Naive thymus-derived CD4-positive, alpha-beta T cell (primary cell): ENCODE data around the gene PAK6. TPM values are rescaled to one million over a fixed set of nuclear protein-coding genes. Genes with fewer than 3 reads are reported as not detected.

ENCODE experiments used
- ATAC-seq: fragments of 150-1000 bp; cut with Tn5 transposase; 2 replicates; pipeline ENCODE4 v1.10.0; 2021; ENCODE audit warnings: mild to moderate bottlenecking, moderate library complexity
- CTCF ChIA-PET: fragments of 350-600 bp; sonication (Branson Sonifier 250); formaldehyde crosslinking; loops from one replicate; lab custom pipeline; 2021; ENCODE audit warnings: antibody characterized with exemption; lab: Charles Lee
- POLR2A ChIA-PET: fragments of 350-600 bp; sonication (Branson Sonifier 250); formaldehyde crosslinking; loops from one replicate; lab custom pipeline; 2021; ENCODE audit warnings: antibody characterized with exemption, inconsistent platforms; lab: Charles Lee
- DNase-seq, 9 donors: peaks; one replicate each; pipeline versions ENCODE4 v3.0.0 to v3.0.0-alpha.2; 2020 to 2022; ENCODE audit warnings: mixed read lengths in 1 of 9
- H3K27ac ChIP-seq: one replicate; pipeline ENCODE4 v1.7.0; 2013; ENCODE audit warnings: mild to moderate bottlenecking, low read depth, low read length, moderate library complexity
- H3K27me3 ChIP-seq, 2 donors: one replicate each; pipeline ENCODE4 v1.7.0; 2013; ENCODE audit warnings: low read length in 2 of 2, mild to moderate bottlenecking in 2 of 2, moderate library complexity in 2 of 2; ENCODE audit not compliant: control insufficient read depth in 2 of 2, insufficient read depth in 2 of 2
- H3K36me3 ChIP-seq, 3 experiments: 1 replicate in 2 of 3; 2 replicates in 1 of 3; pipeline ENCODE4 v1.7.0; 2013; ENCODE audit warnings: low read length in 3 of 3, mild to moderate bottlenecking in 3 of 3, moderate library complexity in 1 of 3; ENCODE audit not compliant: insufficient read depth in 3 of 3, control insufficient read depth in 2 of 3
- H3K4me1 ChIP-seq, 2 donors: one replicate each; pipeline ENCODE4 v1.7.0; 2013; ENCODE audit warnings: low read length in 2 of 2, mild to moderate bottlenecking in 2 of 2, moderate library complexity in 1 of 2; ENCODE audit not compliant: control insufficient read depth in 2 of 2, insufficient read depth in 2 of 2
- H3K4me3 ChIP-seq: 2 replicates; pipeline ENCODE4 v1.7.0; 2013; ENCODE audit warnings: mild to moderate bottlenecking, low read length
- H3K9me3 ChIP-seq, 3 experiments: 1 replicate in 2 of 3; 2 replicates in 1 of 3; pipeline ENCODE4 v1.7.0; 2013; ENCODE audit warnings: low read length in 3 of 3; ENCODE audit not compliant: control insufficient read depth in 2 of 3
- H3K27ac Mint-ChIP-seq, 9 donors: one replicate each; pipeline ENCODE4 v1.8.0; 2020 to 2022; ENCODE audit warnings: mixed read lengths in 9 of 9, mild to moderate bottlenecking in 8 of 9, moderate library complexity in 5 of 9, inconsistent platforms in 2 of 9
- H3K27me3 Mint-ChIP-seq, 5 donors: one replicate each; pipeline ENCODE4 v1.8.0; 2021 to 2022; ENCODE audit warnings: mixed read lengths in 5 of 5, mild to moderate bottlenecking in 1 of 5
- H3K36me3 Mint-ChIP-seq, 5 donors: one replicate each; pipeline ENCODE4 v1.8.0; 2020 to 2022; ENCODE audit warnings: mixed read lengths in 5 of 5, mild to moderate bottlenecking in 3 of 5, inconsistent platforms in 1 of 5
- H3K4me1 Mint-ChIP-seq, 7 donors: one replicate each; pipeline ENCODE4 v1.8.0; 2020 to 2022; ENCODE audit warnings: mixed read lengths in 7 of 7, mild to moderate bottlenecking in 3 of 7, inconsistent platforms in 1 of 7
- H3K4me3 Mint-ChIP-seq, 10 donors: one replicate each; pipeline ENCODE4 v1.8.0; 2020 to 2022; ENCODE audit warnings: mild to moderate bottlenecking in 10 of 10, mixed read lengths in 10 of 10, moderate library complexity in 6 of 10, inconsistent platforms in 2 of 10
- H3K9me3 Mint-ChIP-seq, 11 donors: one replicate each; pipeline ENCODE4 v1.8.0; 2020 to 2022; ENCODE audit warnings: mixed read lengths in 11 of 11, mild to moderate bottlenecking in 4 of 11, inconsistent platforms in 1 of 11, moderate library complexity in 1 of 11
- intact Hi-C, 2 donors: fragments of 100-400 bp; cut with micrococcal nuclease; formaldehyde crosslinking; loops; one replicate each; pipeline ENCODE4 v1.15.1; 2023
- polyA plus RNA-seq, 2 donors: library from polyadenylated mRNA; unstranded; fragments of 300-500 nt; fragmentation: Illumina TruSeq; gene quantifications; one replicate each; pipeline ENCODE4 v1.2.3, GENCODE V29; 2021
- total RNA-seq, 6 experiments: library from RNA in 5 of 6; stranded (reverse) in 5 of 6; gene quantifications; 1 replicate in 5 of 6; 2 replicates in 1 of 6; pipeline ENCODE4 v1.2.3 and lab custom pipeline; 2021 to 2026

The PAK6 gene
- total and polyA plus RNA-seq, 7 experiments from 2014 or later, result 0.58 to 1.9 TPM; not detected in 5

GRCh38 chr15:40313531-40314398, 74.9 kb downstream of the PAK6 start:
- Mint-ChIP-seq H3K27me3 (peaks cover 0 to 64% (median 0%) of the 10 kb centered on the region in 5 donors), H3K9me3 (no peaks in the 10 kb centered on the region), H3K4me3 (peak overlapping the region in 9 of 10 donors; percentile 0 to 74 (median 59)), H3K27ac (peak overlapping the region in 6 of 9 donors; percentile 42 to 77 (median 65)), H3K36me3 (peaks cover 0 to 2% (median 0%) of the 10 kb centered on the region in 5 donors), H3K4me1 (peaks cover 15 to 49% (median 32%) of the 10 kb centered on the region in 7 donors)
- no peak overlapping the region for H3K4me3 ChIP-seq
- intact Hi-C loops, result no loop called here
- no peak overlapping the region for H3K27ac ChIP-seq
- H3K36me3 ChIP-seq, result no peaks in the 10 kb centered on the region
- ChIA-PET POLR2A (interaction anchor here (0.6 to 1.2 kb wide), 4 partner anchors 9 to 170 kb away, joined by 3 to 4 read pairs (median 4); no protein-coding TSS in a partner anchor), CTCF (interaction anchor here (1.1 to 19.9 kb wide), 4 partner anchors 9 to 39 kb away, joined by 3 to 366 read pairs (median 74); partner anchors contain the start of genes CCDC9B and INAFM2)
- ATAC-seq (peak; percentile 76), DNase-seq (peak in 7 of 9 donors; percentile 38 to 69 (median 52))
- no peaks in the 10 kb centered on the region for H3K9me3 ChIP-seq
- peaks cover 21 to 28% of the 10 kb centered on the region in 2 donors for H3K4me1 ChIP-seq
- H3K27me3 ChIP-seq, result no peaks in the 10 kb centered on the region

DNA sequence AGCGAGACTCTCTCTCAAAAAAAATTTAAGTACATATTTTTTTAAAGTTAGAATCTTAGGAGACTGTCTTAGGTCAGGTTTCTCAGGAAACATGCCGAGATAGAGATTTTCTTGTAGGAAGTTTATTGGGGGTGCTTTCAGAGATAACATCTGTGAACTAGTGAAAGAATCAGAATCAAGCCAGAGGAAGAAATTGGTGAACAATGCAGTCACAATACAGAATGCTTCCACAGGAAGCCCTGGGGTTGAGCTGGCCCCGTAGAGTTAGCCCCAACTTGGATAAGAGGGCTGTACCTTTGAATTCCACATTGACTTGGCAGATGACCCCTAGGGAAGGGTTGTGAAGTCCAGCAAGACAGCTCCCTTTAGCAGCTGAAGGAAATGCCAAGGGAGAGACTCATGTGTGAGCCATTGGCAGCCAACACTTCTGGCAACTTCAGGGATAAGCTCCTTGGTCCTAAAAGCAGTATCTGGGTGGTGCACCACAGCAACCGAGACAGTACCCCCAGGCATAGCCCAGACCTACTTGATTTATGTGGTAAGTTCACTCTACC, 75.9 kb downstream of the PAK6 start:
- Mint-ChIP-seq H3K4me1 (peaks cover 6 to 39% (median 24%) of the 10 kb centered on the region in 7 donors), H3K27me3 (peaks cover 0 to 71% (median 0%) of the 10 kb centered on the region in 5 donors), H3K4me3 (no peak overlapping the region), H3K9me3 (no peaks in the 10 kb centered on the region), H3K36me3 (peaks cover 0 to 2% (median 0%) of the 10 kb centered on the region in 5 donors), H3K27ac (no peak overlapping the region)
- Histone ChIP-seq H3K27me3 (no peaks in the 10 kb centered on the region), H3K27ac (no peak overlapping the region), H3K36me3 (no peaks in the 10 kb centered on the region), H3K4me1 (peaks cover 12 to 18% of the 10 kb centered on the region in 2 donors), H3K4me3 (no peak overlapping the region), H3K9me3 (no peaks in the 10 kb centered on the region)
- ATAC-seq, result no peak
- CTCF ChIA-PET, result interaction anchor here (0.6 to 19.9 kb wide), 6 partner anchors 8 to 173 kb away, joined by 3 to 366 read pairs (median 4); partner anchors contain the start of genes CCDC9B and INAFM2
- DNase-seq, result no peak
- POLR2A ChIA-PET, result interaction anchor here (1.2 to 3.0 kb wide), 2 partner anchors 8 to 11 kb away, joined by 3 to 10 read pairs; no protein-coding TSS in a partner anchor
- intact Hi-C loops, result no loop called here

DNA sequence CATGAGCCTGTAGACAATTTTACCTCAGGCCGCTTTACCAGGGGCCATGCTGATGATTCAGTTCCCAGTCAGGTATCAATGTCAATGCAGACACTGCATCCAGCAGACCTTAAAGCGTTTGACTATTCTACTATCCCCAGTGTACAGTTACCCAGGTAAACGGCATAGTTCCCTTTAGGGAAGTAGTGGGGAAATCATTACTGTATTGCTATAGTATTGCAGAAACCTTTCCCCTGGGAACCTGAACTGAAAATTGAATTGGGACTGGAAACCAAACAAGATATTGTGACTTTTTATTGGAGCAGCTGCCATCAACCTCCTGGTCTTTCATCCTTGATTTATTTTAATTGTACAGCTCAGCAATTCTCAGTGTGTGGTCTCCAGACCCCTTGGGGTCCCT, 78.1 kb downstream of the PAK6 start:
- H3K36me3 Mint-ChIP-seq, result peaks cover 0 to 2% (median 0%) of the 10 kb centered on the region in 5 donors
- H3K4me1 Mint-ChIP-seq, result peaks cover 11 to 41% (median 28%) of the 10 kb centered on the region in 7 donors
- Histone ChIP-seq H3K9me3 (no peaks in the 10 kb centered on the region), H3K27ac (no peak overlapping the region), H3K4me3 (no peak overlapping the region), H3K36me3 (no peaks in the 10 kb centered on the region), H3K27me3 (no peaks in the 10 kb centered on the region), H3K4me1 (peaks cover 10 to 16% of the 10 kb centered on the region in 2 donors)
- H3K9me3 Mint-ChIP-seq, result no peaks in the 10 kb centered on the region
- intact Hi-C loops, result no loop called here
- H3K4me3 Mint-ChIP-seq, result no peak overlapping the region
- H3K27me3 Mint-ChIP-seq, result peaks cover 0 to 71% (median 0%) of the 10 kb centered on the region in 5 donors
- ChIA-PET CTCF (interaction anchor here (1.2 to 19.9 kb wide), 3 partner anchors 7 to 21 kb away, joined by 3 to 366 read pairs (median 4); partner anchors contain the start of genes CCDC9B and PLCB2), POLR2A (interaction anchor here (3.0 to 8.6 kb wide), 2 partner anchors 7 to 8 kb away, joined by 10 to 93 read pairs; partner anchors contain the start of gene PLCB2)
- DNase-seq (no peak), ATAC-seq (no peak)
- H3K27ac Mint-ChIP-seq, result no peak overlapping the region

GRCh38 chr15:40317580-40317979, 78.7 kb downstream of the PAK6 start:
- H3K36me3 ChIP-seq, result no peaks in the 10 kb centered on the region
- ATAC-seq (no peak), DNase-seq (no peak)
- CTCF ChIA-PET, result interaction anchor here (1.0 to 19.9 kb wide), 4 partner anchors 8 to 37 kb away, joined by 3 to 366 read pairs (median 4); partner anchors contain the start of genes CCDC9B and PLCB2
- H3K9me3 ChIP-seq, result no peaks in the 10 kb centered on the region
- no peaks in the 10 kb centered on the region for H3K27me3 ChIP-seq
- H3K27ac ChIP-seq, result no peak overlapping the region
- H3K4me1 ChIP-seq, result peaks cover 10 to 20% of the 10 kb centered on the region in 2 donors
- H3K9me3 Mint-ChIP-seq, result no peaks in the 10 kb centered on the region
- no peak overlapping the region for H3K27ac Mint-ChIP-seq
- no peak overlapping the region for H3K4me3 Mint-ChIP-seq
- intact Hi-C loops, result no loop called here
- H3K36me3 Mint-ChIP-seq, result peaks cover 0 to 2% (median 0%) of the 10 kb centered on the region in 5 donors
- POLR2A ChIA-PET, result interaction anchor here (1.2 to 8.6 kb wide), 2 partner anchors 8 to 19 kb away, joined by 3 to 93 read pairs; partner anchors contain the start of gene PLCB2
- H3K4me1 Mint-ChIP-seq, result peaks cover 17 to 40% (median 34%) of the 10 kb centered on the region in 7 donors
- H3K27me3 Mint-ChIP-seq, result peaks cover 0 to 65% (median 0%) of the 10 kb centered on the region in 5 donors
- H3K4me3 ChIP-seq, result no peak overlapping the region

GRCh38 chr15:40320409-40320808, 81.5 kb downstream of the PAK6 start:
- peaks cover 18 to 36% (median 26%) of the 10 kb centered on the region in 7 donors for H3K4me1 Mint-ChIP-seq
- ChIA-PET CTCF (interaction anchor here (0.6 to 19.9 kb wide), 6 partner anchors 9 to 941 kb away, joined by 3 to 366 read pairs (median 7); partner anchors contain the start of genes CCDC9B and PLCB2), POLR2A (interaction anchor here (0.9 to 8.6 kb wide), 4 partner anchors 11 to 19 kb away, joined by 3 to 93 read pairs (median 3); partner anchors contain the start of gene PLCB2)
- no peak for ATAC-seq
- H3K27ac Mint-ChIP-seq, result peak overlapping the region in 1 of 9 donors; percentile 55
- Histone ChIP-seq H3K4me1 (peaks cover 14 to 15% of the 10 kb centered on the region in 2 donors), H3K27ac (no peak overlapping the region), H3K9me3 (no peaks in the 10 kb centered on the region), H3K4me3 (no peak overlapping the region), H3K27me3 (no peaks in the 10 kb centered on the region), H3K36me3 (no peaks in the 10 kb centered on the region)
- H3K9me3 Mint-ChIP-seq, result no peaks in the 10 kb centered on the region
- no peak for DNase-seq
- H3K36me3 Mint-ChIP-seq, result peaks cover 0 to 6% (median 0%) of the 10 kb centered on the region in 5 donors
- peaks cover 0 to 47% (median 0%) of the 10 kb centered on the region in 5 donors for H3K27me3 Mint-ChIP-seq
- intact Hi-C loops, result loop anchor here (2.0 to 5.0 kb wide), 8 partner anchors 38 to 797 kb away; partner anchors contain the start of genes ANKRD63 (in 2 of the 2), FSIP1 (in 2 of the 2), BUB1B (in 1 of the 2) and EIF2AK4 (in 1 of the 2)
- no peak overlapping the region for H3K4me3 Mint-ChIP-seq
